GM10248 (cell line): Measurements from ENCODE around the gene CAMKK2.
A peak's percentile ranks its signal among the peaks of the same experiment; 100 is the strongest.

ENCODE experiments used
- CTCF ChIA-PET: fragments of 300-600 bp; sonication (Branson Sonifier 250); formaldehyde crosslinking; extraction: SDS; loops from one replicate; lab custom pipeline; 2021; ENCODE audit warnings: antibody characterized with exemption; lab: Yijun Ruan, JAX
- POLR2A ChIA-PET: fragments of 350-650 bp; sonication (Branson Sonifier 250); formaldehyde crosslinking; extraction: SDS; loops from one replicate; lab custom pipeline; 2020; ENCODE audit warnings: antibody characterized with exemption; lab: Yijun Ruan, JAX
- DNase-seq: peaks from one replicate; pipeline ENCODE4 v3.0.0; 2012; ENCODE audit errors: extremely low spot score
- CTCF ChIP-seq: IDR thresholded peaks from 2 replicates; pipeline ENCODE4 v1.5.1; 2012; ENCODE audit warnings: mild to moderate bottlenecking, low read depth; ENCODE audit errors: extremely low read depth, missing control alignments, control extremely low read depth

The CAMKK2 gene

DNA sequence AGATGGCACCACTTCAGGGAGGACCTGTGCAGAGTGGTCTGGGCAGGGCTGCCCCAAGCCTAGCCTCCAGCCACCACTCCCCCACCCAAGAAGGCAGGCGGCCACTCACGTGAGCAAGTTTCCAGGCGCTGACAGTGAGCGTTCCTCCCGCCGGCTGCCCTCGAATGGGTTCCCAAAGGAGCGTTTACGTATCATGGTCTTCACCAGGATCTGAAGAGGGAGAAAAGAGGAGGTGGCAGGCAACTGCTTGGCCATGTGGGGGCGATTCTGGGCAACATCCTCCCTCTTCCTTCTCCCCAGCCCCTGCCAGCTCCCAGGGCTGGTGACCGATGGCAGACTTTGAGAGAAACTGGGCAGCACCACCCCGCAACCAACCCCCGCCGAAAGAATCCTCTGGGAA is 51.5 kb downstream of the CAMKK2 start:
- ChIA-PET CTCF (interaction anchor here (1.4 kb wide), 1 partner anchor 15 kb away, joined by 6 read pairs; no protein-coding TSS in a partner anchor), POLR2A (no interaction called here)
- no peak for DNase-seq
- no peak for TF ChIP-seq CTCF

GRCh38 chr12:121241156-121241970 is 55.1 kb downstream of the CAMKK2 start:
- no peak for TF ChIP-seq CTCF
- CTCF ChIA-PET, result interaction anchor here (4.6 kb wide), 1 partner anchor 11 kb away, joined by 40 read pairs; no protein-coding TSS in a partner anchor
- DNase-seq, result no peak
- POLR2A ChIA-PET, result no interaction called here

DNA sequence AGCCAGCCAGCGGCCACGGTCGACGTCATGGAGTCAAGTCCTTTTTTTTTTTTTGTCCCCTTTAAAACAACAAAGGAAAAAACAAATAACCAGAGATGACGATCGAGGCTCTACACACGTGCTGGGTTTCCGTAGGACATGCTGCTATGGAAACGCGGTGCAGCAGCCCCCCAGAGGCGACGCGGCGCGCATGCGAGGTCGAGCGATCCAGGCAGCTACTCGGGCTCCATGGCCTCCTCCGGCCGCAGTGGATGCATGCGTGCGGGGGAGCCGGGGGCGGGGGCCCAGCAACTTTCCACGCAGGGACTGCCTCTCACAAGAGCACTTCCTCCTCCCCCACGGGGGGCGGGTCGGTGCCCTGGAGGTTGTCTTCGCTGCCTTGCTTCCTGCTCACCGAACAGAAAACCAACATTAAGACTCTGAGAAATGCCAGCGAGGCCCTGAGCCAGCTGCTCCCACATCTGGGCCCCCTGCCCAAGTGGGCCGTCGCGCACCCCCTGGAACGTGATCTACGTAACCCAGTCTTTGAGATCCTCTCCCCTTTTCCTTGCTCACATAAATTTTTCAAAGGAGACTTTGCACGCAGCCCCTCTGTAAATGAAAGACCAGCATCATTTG is 55.9 kb downstream of the CAMKK2 start:
- peak; percentile 61 for DNase-seq
- POLR2A ChIA-PET, result interaction anchor here (1.6 kb wide), 1 partner anchor 9 kb away, joined by 4 read pairs; no protein-coding TSS in a partner anchor
- no peak for TF ChIP-seq CTCF
- CTCF ChIA-PET, result interaction anchor here (0.7 to 4.6 kb wide), 5 partner anchors 11 to 29 kb away, joined by 3 to 40 read pairs (median 5); no protein-coding TSS in a partner anchor

- TF ChIP-seq CTCF, result no peak
- POLR2A ChIA-PET, result interaction anchor here (1.6 kb wide), 1 partner anchor 9 kb away, joined by 4 read pairs; no protein-coding TSS in a partner anchor
- DNase-seq, result no peak
- CTCF ChIA-PET, result interaction anchor here (0.7 to 4.6 kb wide), 8 partner anchors 10 to 178 kb away, joined by 3 to 40 read pairs (median 6); no protein-coding TSS in a partner anchor
Measured at GRCh38 chr12:121240062-121240420, 56.5 kb downstream of the CAMKK2 start.

DNA sequence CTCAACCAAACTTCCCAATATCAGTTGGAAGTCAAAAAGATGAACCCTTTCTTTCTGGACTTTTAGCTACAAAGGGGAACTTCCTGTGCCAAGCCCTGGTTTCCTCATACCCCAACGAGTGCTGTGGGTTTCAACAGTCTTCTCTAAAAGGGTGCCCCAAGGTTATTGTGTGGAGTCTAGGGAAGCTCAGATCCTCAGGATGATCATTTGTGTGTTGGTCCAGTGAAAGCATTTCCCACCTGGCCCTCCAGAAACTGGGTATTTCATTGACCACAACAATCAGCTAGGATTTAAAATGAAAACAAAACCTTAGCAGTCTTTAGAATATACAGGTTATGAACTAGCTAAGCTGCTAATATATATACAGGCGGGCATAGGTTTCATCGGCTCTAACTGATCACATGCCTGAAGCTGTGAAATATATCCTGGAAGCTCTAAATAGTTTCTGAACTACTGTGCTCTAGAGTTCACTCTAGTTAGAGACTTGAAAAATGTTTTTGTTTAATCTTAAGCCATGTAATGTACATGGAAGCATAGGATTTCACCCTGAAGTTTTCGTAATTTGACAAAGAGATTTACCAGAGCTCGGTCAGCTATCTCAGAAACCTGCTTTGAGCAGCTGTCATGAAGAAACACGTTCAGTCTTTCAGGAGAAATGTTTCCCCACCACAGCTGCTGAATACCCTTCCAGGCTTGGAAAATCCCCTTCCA is 57.0 kb downstream of the CAMKK2 start:
- ChIA-PET CTCF (interaction anchor here (0.6 to 4.6 kb wide), 12 partner anchors 9 to 260 kb away, joined by 3 to 40 read pairs (median 4); no protein-coding TSS in a partner anchor), POLR2A (interaction anchor here (1.1 to 1.6 kb wide), 3 partner anchors 10 to 1038 kb away, joined by 3 to 4 read pairs (median 3); partner anchors contain the start of gene RPLP0)

More for the DNA sequence above, 57.0 kb downstream of the CAMKK2 start:
- no peak for DNase-seq
- TF ChIP-seq CTCF, result no peak
